KOPT-K1 (cell line): ENCODE data around the gene BEST4.
"Not testable (repeated sequence)": the region's sequence is repeated elsewhere in the genome, so short reads cannot be mapped to it uniquely, and the experiment has no call there.

Source experiments
- H3K27ac ChIP-seq: fragments of 200-600 bp; sonication (generic); 2 replicates; pipeline ENCODE4 v1.5.1; 2016; ENCODE audit warnings: antibody characterized with exemption, mild to moderate bottlenecking, low read depth, low read length; ENCODE audit not compliant: poor library complexity, severe bottlenecking
- H3K36me3 ChIP-seq: fragments of 200-600 bp; sonication (generic); 2 replicates; pipeline ENCODE4 v1.5.1; 2017; ENCODE audit warnings: antibody characterized with exemption, mild to moderate bottlenecking, low read length, moderate library complexity; ENCODE audit not compliant: insufficient read depth
- H3K9me3 ChIP-seq: fragments of 200-600 bp; sonication (generic); 2 replicates; pipeline ENCODE4 v1.5.1; 2017; ENCODE audit warnings: antibody characterized with exemption, low read length, mild to moderate bottlenecking; ENCODE audit not compliant: insufficient read depth, poor library complexity, severe bottlenecking

The BEST4 gene

GRCh38 chr1:44798481-44799365, 10.8 kb upstream of the BEST4 start:
- H3K27ac ChIP-seq, result peak overlapping the region; percentile 81

GRCh38 chr1:44797886-44798285, 9.9 kb upstream of the BEST4 start:
- H3K36me3 ChIP-seq, result peaks cover 11% of the 10 kb centered on the region
- not testable (repeated sequence) for H3K9me3 ChIP-seq, H3K27ac ChIP-seq

More at GRCh38 chr1:44798481-44799365, 10.8 kb upstream of the BEST4 start:
- Histone ChIP-seq H3K9me3 (no peaks in the 10 kb centered on the region), H3K36me3 (peaks cover 19% of the 10 kb centered on the region)

GRCh38 chr1:44792736-44793502, 4.9 kb upstream of the BEST4 start:
- H3K9me3 ChIP-seq, result no peaks in the 10 kb centered on the region
- H3K36me3 ChIP-seq, result no peaks in the 10 kb centered on the region
- no peak overlapping the region for H3K27ac ChIP-seq

- H3K36me3 ChIP-seq, result no peaks in the 10 kb centered on the region
- no peak overlapping the region for H3K27ac ChIP-seq
- no peaks in the 10 kb centered on the region for H3K9me3 ChIP-seq
These were observed 3.2 kb upstream of the BEST4 start for GRCh38 chr1:44790968-44791801.

- no peaks in the 10 kb centered on the region for H3K9me3 ChIP-seq
- H3K36me3 ChIP-seq, result peaks cover 8% of the 10 kb centered on the region; the same call in 1 of the 2 replicates
- H3K27ac ChIP-seq, result no peak overlapping the region
These were observed 464 bp downstream of the BEST4 start for GRCh38 chr1:44787506-44787905.

- H3K36me3 ChIP-seq, result peaks cover 12% of the 10 kb centered on the region
- H3K27ac ChIP-seq, result no peak overlapping the region
- no peaks in the 10 kb centered on the region for H3K9me3 ChIP-seq
These were observed 1.0 kb downstream of the BEST4 start for GRCh38 chr1:44786841-44787426.

GRCh38 chr1:44786138-44786840, 1.7 kb downstream of the BEST4 start:
- Histone ChIP-seq H3K9me3 (no peaks in the 10 kb centered on the region), H3K27ac (no peak overlapping the region), H3K36me3 (peaks cover 18% of the 10 kb centered on the region)

- H3K27ac ChIP-seq, result no peak overlapping the region
- peaks cover 25% of the 10 kb centered on the region for H3K36me3 ChIP-seq
- no peaks in the 10 kb centered on the region for H3K9me3 ChIP-seq
These were observed 2.4 kb downstream of the BEST4 start for GRCh38 chr1:44785501-44786137.

GRCh38 chr1:44785029-44785380, 3.0 kb downstream of the BEST4 start:
- no peak overlapping the region for H3K27ac ChIP-seq
- H3K36me3 ChIP-seq, result peaks cover 31% of the 10 kb centered on the region
- H3K9me3 ChIP-seq, result no peaks in the 10 kb centered on the region

GRCh38 chr1:44784094-44785028, 3.6 kb downstream of the BEST4 start:
- H3K36me3 ChIP-seq, result peaks cover 38% of the 10 kb centered on the region
- no peak overlapping the region for H3K27ac ChIP-seq
- H3K9me3 ChIP-seq, result no peaks in the 10 kb centered on the region

GRCh38 chr1:44783697-44784093, 4.3 kb downstream of the BEST4 start:
- peaks cover 44% of the 10 kb centered on the region for H3K36me3 ChIP-seq
- no peak overlapping the region for H3K27ac ChIP-seq
- H3K9me3 ChIP-seq, result no peaks in the 10 kb centered on the region

- H3K36me3 ChIP-seq, result peaks cover 69% of the 10 kb centered on the region
- no peak overlapping the region for H3K27ac ChIP-seq
- H3K9me3 ChIP-seq, result no peaks in the 10 kb centered on the region
These were observed 7.3 kb downstream of the BEST4 start for GRCh38 chr1:44780583-44781121.
